Endothelial cell (in vitro differentiated cells): ENCODE results near the gene FAM186B. TPM values are rescaled to one million over a fixed set of nuclear protein-coding genes. Genes with fewer than 3 reads are reported as not detected.
"Not testable (repeated sequence)": the region's sequence is repeated elsewhere in the genome, so short reads cannot be mapped to it uniquely, and the experiment has no call there.

Experiments
- DNase-seq: peaks from one replicate; pipeline ENCODE4 v3.0.0; 2021; ENCODE audit warnings: low spot score
- H3K27ac Mint-ChIP-seq: one replicate; pipeline ENCODE4 v1.8.0; 2021; ENCODE audit warnings: mixed read lengths, inconsistent platforms; ENCODE audit not compliant: unreplicated experiment
- H3K27me3 Mint-ChIP-seq: one replicate; pipeline ENCODE4 v1.8.0; 2021; ENCODE audit warnings: mild to moderate bottlenecking, moderate library complexity, mixed read lengths, inconsistent platforms; ENCODE audit not compliant: unreplicated experiment
- H3K36me3 Mint-ChIP-seq: one replicate; pipeline ENCODE4 v1.8.0; 2021; ENCODE audit warnings: mild to moderate bottlenecking, low read depth, mixed read lengths, inconsistent platforms; ENCODE audit not compliant: unreplicated experiment
- H3K4me1 Mint-ChIP-seq: one replicate; pipeline ENCODE4 v1.8.0; 2021; ENCODE audit warnings: mild to moderate bottlenecking, mixed read lengths, inconsistent platforms; ENCODE audit not compliant: unreplicated experiment
- H3K4me3 Mint-ChIP-seq: one replicate; pipeline ENCODE4 v1.8.0; 2021; ENCODE audit warnings: mild to moderate bottlenecking, mixed read lengths, inconsistent platforms; ENCODE audit not compliant: unreplicated experiment
- H3K9me3 Mint-ChIP-seq: one replicate; pipeline ENCODE4 v1.8.0; 2021; ENCODE audit warnings: mixed read lengths, inconsistent platforms; ENCODE audit not compliant: unreplicated experiment
- CTCF ChIP-seq: fragments of 200-600 bp; sonication (generic); IDR thresholded peaks from one replicate; pipeline ENCODE4 v1.5.0; 2021; ENCODE audit warnings: antibody characterized with exemption; ENCODE audit not compliant: unreplicated experiment
- total RNA-seq: library from RNA; stranded (reverse); fragmentation: NEBNext Ultra II Directional; extraction: Animal tissue kit (Norgen Biotek cat#: 25700); gene quantifications from one replicate; pipeline ENCODE4 v1.2.1, GENCODE V29; 2021; ENCODE audit not compliant: unreplicated experiment

The FAM186B gene
- total RNA-seq, 1 donor from 2014 or later = 1.9 TPM

- H3K27me3 Mint-ChIP-seq = peaks cover 3% of the 10 kb centered on the region
- H3K4me3 Mint-ChIP-seq = no peak overlapping the region
- H3K4me1 Mint-ChIP-seq = peaks cover 11% of the 10 kb centered on the region
- H3K9me3 Mint-ChIP-seq = no peaks in the 10 kb centered on the region
- TF ChIP-seq CTCF = no peak
- DNase-seq = no peak
- H3K36me3 Mint-ChIP-seq = no peaks in the 10 kb centered on the region
- H3K27ac Mint-ChIP-seq = no peak overlapping the region
Measured at GRCh38 chr12:49618576-49618975, 13.1 kb upstream of the FAM186B start.

GRCh38 chr12:49616533-49617219 lies 11.2 kb upstream of the FAM186B start:
- H3K27ac Mint-ChIP-seq = no peak overlapping the region
- H3K4me3 Mint-ChIP-seq = no peak overlapping the region
- DNase-seq = no peak
- TF ChIP-seq CTCF = no peak
- H3K9me3 Mint-ChIP-seq = no peaks in the 10 kb centered on the region
- no peaks in the 10 kb centered on the region for H3K36me3 Mint-ChIP-seq
- peaks cover 3% of the 10 kb centered on the region for H3K27me3 Mint-ChIP-seq
- H3K4me1 Mint-ChIP-seq = peaks cover 7% of the 10 kb centered on the region

- DNase-seq = no peak
- no peaks in the 10 kb centered on the region for H3K36me3 Mint-ChIP-seq
- H3K4me1 Mint-ChIP-seq = peaks cover 3% of the 10 kb centered on the region
- H3K27me3 Mint-ChIP-seq = peaks cover 2% of the 10 kb centered on the region
- H3K27ac Mint-ChIP-seq = no peak overlapping the region
- no peak overlapping the region for H3K4me3 Mint-ChIP-seq
- no peaks in the 10 kb centered on the region for H3K9me3 Mint-ChIP-seq
- no peak for TF ChIP-seq CTCF
Measured at GRCh38 chr12:49615725-49616124, 10.3 kb upstream of the FAM186B start.

- Mint-ChIP-seq H3K27me3 (peaks cover 2% of the 10 kb centered on the region), H3K4me1 (peaks cover 3% of the 10 kb centered on the region), H3K27ac (no peak overlapping the region), H3K9me3 (no peaks in the 10 kb centered on the region), H3K4me3 (no peak overlapping the region), H3K36me3 (no peaks in the 10 kb centered on the region)
- DNase-seq = no peak
- TF ChIP-seq CTCF = no peak
Measured at GRCh38 chr12:49612210-49612609, 6.8 kb upstream of the FAM186B start.

GRCh38 chr12:49610785-49611184 lies 5.3 kb upstream of the FAM186B start:
- H3K27me3 Mint-ChIP-seq, DNase-seq, H3K4me3 Mint-ChIP-seq, H3K9me3 Mint-ChIP-seq, H3K4me1 Mint-ChIP-seq, H3K36me3 Mint-ChIP-seq, H3K27ac Mint-ChIP-seq: not testable (repeated sequence)
